GM21825 (cell line): ENCODE results near the gene POU2F3.
"Not testable (repeated sequence)": the region's sequence is repeated elsewhere in the genome, so short reads cannot be mapped to it uniquely, and the experiment has no call there.

Experiments used
- ATAC-seq: cut with Tn5 transposase; IDR thresholded peaks from one replicate; pipeline ENCODE4 v1.9.1; 2021; ENCODE audit warnings: mild to moderate bottlenecking, moderate library complexity; ENCODE audit not compliant: unreplicated experiment

POU2F3 gene

GRCh38 chr11:120249279-120250262 is 9.6 kb downstream of the POU2F3 start:
- no peak for ATAC-seq

- not testable (repeated sequence) for ATAC-seq
These were observed 13.4 kb downstream of the POU2F3 start for GRCh38 chr11:120253377-120253776.

GRCh38 chr11:120254788-120255518 is 15.0 kb downstream of the POU2F3 start:
- no peak for ATAC-seq

DNA sequence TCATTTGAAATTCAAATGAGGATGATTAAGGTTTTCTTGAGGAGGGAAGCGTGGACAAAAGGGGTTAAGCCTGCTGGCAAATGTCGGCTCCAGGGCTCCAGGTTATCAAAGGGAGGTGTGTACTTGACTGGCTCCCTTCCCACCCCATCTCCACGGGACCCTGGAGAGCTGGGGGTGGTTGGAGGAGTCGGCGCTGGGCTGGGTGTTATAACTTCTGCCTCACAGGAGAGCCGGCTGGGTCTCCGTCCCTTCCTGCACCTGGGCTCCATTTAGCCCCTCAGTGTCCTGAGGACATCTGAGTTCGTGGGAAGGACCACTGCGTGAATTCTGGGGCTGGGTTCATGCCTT is 15.6 kb downstream of the POU2F3 start:
- no peak for ATAC-seq

GRCh38 chr11:120256178-120256577 is 16.2 kb downstream of the POU2F3 start:
- no peak for ATAC-seq

DNA sequence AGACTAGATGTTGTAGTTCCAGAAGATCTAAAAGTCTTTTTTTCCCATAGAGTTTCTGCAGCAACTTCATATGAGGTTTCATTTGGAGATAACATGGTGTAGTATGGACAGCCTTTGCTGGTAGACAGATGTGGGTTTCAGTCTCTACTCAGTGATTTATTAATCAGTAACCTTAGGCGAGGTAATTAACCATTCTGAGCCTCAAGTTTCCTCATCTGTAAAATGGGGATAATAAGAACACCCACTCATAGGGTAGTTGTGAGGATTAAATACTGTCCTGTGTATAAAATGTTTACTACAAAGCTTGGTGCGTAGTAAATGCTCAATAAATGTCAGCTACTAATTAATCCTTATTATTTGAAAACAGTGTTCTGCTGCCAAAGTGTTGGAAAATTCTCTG is 16.8 kb downstream of the POU2F3 start:
- no peak for ATAC-seq

- no peak for ATAC-seq
These were observed 17.4 kb downstream of the POU2F3 start for GRCh38 chr11:120257346-120257745.

DNA sequence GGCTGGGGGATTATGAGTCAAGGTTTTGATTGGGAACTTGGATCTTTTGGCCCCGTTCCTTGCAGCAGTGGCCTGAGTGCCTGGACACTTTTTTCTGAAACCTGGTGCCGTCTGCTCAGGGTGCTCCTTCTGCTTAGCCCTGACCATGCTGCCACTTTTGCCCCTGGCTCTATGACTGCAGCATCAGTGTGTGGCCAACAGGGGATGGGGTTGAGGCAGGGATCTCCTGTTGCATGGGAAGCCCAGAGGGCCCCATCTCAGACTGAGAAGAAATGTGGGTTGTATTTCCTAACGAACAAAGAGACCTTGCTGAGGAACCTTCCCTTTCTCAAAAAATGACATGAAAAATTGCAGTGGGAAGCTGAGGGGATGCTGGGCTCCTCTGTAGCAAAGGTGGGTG is 18.7 kb downstream of the POU2F3 start:
- no peak for ATAC-seq

GRCh38 chr11:120259241-120259640 is 19.3 kb downstream of the POU2F3 start:
- no peak for ATAC-seq

DNA sequence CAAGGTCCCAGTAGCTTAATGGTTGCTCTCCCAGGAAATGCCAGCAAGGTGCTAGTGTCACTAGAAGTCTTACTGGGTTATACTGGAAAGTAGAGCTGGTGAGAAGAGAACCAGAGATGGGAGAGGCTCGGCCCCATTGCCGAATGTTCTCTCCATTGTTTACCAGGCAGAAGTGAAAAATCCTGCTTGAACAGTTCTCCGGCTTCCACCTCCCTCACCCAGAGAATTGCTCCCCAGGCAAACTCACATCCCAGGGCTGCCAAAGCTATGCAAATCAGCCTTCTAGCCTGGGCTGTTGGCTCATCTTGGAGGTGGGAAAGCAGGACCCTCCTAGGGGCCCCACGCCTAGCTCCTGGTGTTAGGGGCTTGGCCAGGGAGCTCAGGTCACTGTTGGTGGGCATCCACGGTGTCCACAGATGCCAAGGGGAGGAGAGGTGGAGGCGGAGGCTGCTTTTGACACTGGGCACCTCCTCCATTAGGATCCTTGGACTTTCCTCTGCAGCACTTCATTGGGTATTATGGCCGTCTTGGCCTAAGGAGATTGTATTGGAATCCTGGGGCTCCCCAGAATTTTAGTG is 20.1 kb downstream of the POU2F3 start:
- no peak for ATAC-seq

DNA sequence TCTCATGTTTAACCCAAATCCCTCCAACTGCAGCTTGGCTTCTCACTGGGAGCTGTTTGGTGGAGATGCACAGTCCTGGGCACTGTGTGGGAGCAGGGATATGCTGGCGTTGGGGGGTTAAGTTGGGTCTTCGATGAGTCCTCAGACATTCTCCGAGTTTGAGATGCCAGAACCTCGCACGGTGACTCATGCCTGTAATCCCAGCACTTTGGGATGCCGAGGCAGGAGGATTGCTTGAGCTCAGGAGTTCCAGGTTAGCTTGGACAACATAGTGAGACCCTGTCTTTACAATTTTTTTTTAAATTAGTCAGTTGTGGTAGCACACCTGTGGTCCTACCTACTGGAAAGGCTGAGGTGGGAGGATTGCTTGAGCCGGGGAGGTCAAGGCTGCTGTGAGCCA is 20.7 kb downstream of the POU2F3 start:
- no peak for ATAC-seq

- ATAC-seq, result no peak
These were observed 21.4 kb downstream of the POU2F3 start for GRCh38 chr11:120261321-120261720.

GRCh38 chr11:120261931-120262330 is 22.0 kb downstream of the POU2F3 start:
- ATAC-seq, result no peak

DNA sequence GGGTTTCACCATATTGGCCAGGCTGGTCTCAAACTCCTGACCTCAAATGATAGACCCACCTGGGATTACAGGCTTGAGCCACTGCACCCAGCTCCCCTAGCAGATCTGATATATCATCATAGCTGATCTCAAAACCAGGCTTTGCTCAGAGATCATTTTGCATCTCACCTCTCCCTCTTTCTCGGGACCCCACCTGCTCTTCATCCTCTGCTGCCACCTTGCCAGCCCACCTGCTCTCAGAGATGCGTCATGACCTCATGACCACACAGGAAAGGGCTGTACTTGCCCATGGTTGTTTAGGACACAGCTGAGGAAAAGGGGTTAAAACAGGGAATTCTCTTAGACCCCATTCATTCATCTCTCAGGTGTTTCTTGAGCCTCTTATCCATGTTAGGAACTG is 27.4 kb downstream of the POU2F3 start:
- no peak for ATAC-seq

GRCh38 chr11:120268686-120269085 is 28.7 kb downstream of the POU2F3 start:
- no peak for ATAC-seq

- ATAC-seq, result no peak
These were observed 30.4 kb downstream of the POU2F3 start for GRCh38 chr11:120270386-120270785.

DNA sequence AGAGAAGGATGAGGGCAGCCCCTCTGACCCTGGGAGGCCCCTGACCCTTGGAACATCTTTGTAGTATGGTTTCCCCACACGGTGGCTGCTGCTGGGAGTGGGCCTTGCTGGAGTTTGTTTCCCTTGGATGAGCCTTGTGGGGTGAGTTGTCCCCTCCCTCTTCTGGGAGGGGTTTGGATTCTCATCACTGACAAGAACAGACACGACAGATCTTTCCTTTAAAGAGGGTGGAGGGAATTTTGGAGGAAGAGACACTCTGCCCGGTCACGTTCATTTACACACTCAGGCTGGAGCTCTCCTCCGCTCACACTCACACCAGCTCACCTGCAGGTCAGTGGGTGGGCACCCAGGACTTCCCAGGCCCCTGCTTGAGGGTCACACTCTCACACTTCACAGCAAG is 31.7 kb downstream of the POU2F3 start:
- ATAC-seq, result no peak

DNA sequence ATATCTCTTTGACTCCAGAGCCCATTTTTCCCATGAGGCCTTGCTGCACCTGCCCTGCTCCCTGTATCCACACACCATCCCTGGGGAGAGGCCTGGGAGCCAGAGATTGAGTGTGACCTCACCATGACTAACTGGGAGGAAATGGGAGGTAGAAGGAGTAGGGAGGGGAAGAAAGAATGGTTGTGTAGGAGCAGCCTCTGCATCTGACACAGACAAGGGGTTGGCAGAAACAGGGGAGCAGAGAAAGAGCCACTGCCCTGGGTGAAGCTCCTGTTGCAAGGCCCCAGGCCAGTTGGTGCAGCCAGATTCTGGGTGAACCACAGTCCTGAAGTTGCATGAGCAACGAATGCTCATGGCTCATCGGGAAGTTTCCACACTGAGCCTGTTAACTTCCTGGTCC is 32.4 kb downstream of the POU2F3 start:
- no peak for ATAC-seq

DNA sequence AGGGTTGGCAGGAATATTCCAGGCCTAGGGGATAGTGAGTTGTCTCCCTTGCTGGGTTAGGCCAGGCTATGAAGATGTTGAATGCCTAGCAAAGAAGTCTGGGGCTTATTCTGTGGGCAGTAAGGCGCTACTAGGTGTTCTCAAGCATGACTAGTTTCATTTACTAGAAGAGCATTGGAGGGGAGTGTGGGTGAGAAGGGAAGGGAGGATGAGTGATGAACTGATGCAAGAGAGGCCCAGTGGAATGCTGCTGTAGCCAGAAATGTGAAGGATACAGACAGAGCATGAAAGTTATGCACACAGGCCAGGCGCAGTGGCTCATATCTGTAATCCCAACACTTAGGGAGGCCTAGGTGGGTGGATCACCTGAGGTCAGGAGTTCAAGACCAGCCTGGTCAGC is 33.5 kb downstream of the POU2F3 start:
- ATAC-seq, result no peak

GRCh38 chr11:120273956-120274355 is 34.0 kb downstream of the POU2F3 start:
- not testable (repeated sequence) for ATAC-seq

- ATAC-seq, result no peak
These were observed 39.6 kb downstream of the POU2F3 start for GRCh38 chr11:120279502-120279901.

- no peak for ATAC-seq
These were observed 40.7 kb downstream of the POU2F3 start for GRCh38 chr11:120280600-120281051.
